GM12878 (cell line): Measurements from ENCODE around the gene SETD4. TPM values are rescaled to one million over a fixed set of nuclear protein-coding genes. Genes with fewer than 3 reads are reported as not detected.

ENCODE experiments used
- CHD1 ChIP-seq: IDR thresholded peaks from 2 replicates; pipeline ENCODE4 v1.6.1; 2012; ENCODE audit warnings: low read depth, low read length, improper control_type of control experiment
- CTCF ChIP-seq, 3 experiments: IDR thresholded peaks in 2 of 3; conservative IDR thresholded peaks in 1 of 3; 2 replicates each; pipeline ENCODE4 v1.5.1; 2011; ENCODE audit warnings: low read depth in 3 of 3, low read length in 3 of 3, mild to moderate bottlenecking in 3 of 3, control low read depth in 2 of 3, moderate library complexity in 2 of 3, inconsistent platforms in 1 of 3, mixed read lengths in 1 of 3; ENCODE audit not compliant: control insufficient read depth in 2 of 3, insufficient read depth in 1 of 3; ENCODE audit errors: extremely low read depth in 1 of 3
- FOS ChIP-seq: IDR thresholded peaks from 3 replicates; pipeline ENCODE4 v1.6.1; 2011; ENCODE audit warnings: borderline replicate concordance; ENCODE audit not compliant: insufficient read length; ENCODE audit errors: extremely low read depth
- IRF3 ChIP-seq: fragments of 450-650 bp; IDR thresholded peaks from 2 replicates; pipeline ENCODE4 v1.6.1; 2014; ENCODE audit warnings: mild to moderate bottlenecking
- LARP7 ChIP-seq: fragments of 450-650 bp; IDR thresholded peaks from 2 replicates; pipeline ENCODE4 v1.6.1; 2017; ENCODE audit warnings: mild to moderate bottlenecking
- MAX ChIP-seq: IDR thresholded peaks from 2 replicates; pipeline ENCODE4 v1.6.1; 2012; ENCODE audit warnings: low read depth, low read length, improper control_type of control experiment
- MTA2 ChIP-seq: fragments of 450-650 bp; IDR thresholded peaks from 2 replicates; pipeline ENCODE4 v1.6.1; 2016; ENCODE audit warnings: low read depth, mild to moderate bottlenecking, moderate library complexity
- MXI1 ChIP-seq: fragments of 150-350 bp; IDR thresholded peaks from 2 replicates; pipeline ENCODE4 v1.6.1; 2011; ENCODE audit warnings: low read depth, mild to moderate bottlenecking, inconsistent platforms, low read length, improper control_type of control experiment
- PML ChIP-seq: IDR thresholded peaks from 2 replicates; pipeline ENCODE4 v1.6.1; 2012; ENCODE audit warnings: low read length, inconsistent platforms
- ZBTB4 ChIP-seq: fragments of 450-650 bp; formaldehyde crosslinking; IDR thresholded peaks from 2 replicates; pipeline ENCODE4 v1.4.0; 2022; ENCODE audit warnings: mild to moderate bottlenecking, moderate library complexity
- ZBTB40 ChIP-seq: fragments of 450-650 bp; IDR thresholded peaks from 2 replicates; pipeline ENCODE4 v1.6.1; 2016; ENCODE audit warnings: mild to moderate bottlenecking, moderate library complexity, borderline replicate concordance
- ZNF207 ChIP-seq: fragments of 450-650 bp; IDR thresholded peaks from 2 replicates; pipeline ENCODE4 v1.6.1; 2014; ENCODE audit warnings: antibody characterized with exemption, mild to moderate bottlenecking, borderline replicate concordance
- ZNF687 ChIP-seq: fragments of 450-650 bp; IDR thresholded peaks from 2 replicates; pipeline ENCODE4 v1.6.1; 2017; ENCODE audit warnings: mild to moderate bottlenecking, moderate library complexity
- polyA plus RNA-seq, 11 experiments: library from polyadenylated mRNA; depleted of rRNA in 4 of 11; unstranded in 6 of 11; stranded (reverse) in 5 of 11; fragments of >200 nt; fragmentation: Nextera tagmentation in 4 of 11; fragmentation: Illumina TruSeq in 1 of 11; extraction: Ambion mirVana in 4 of 11; extraction: Trizol in 1 of 11; gene quantifications; 1 replicate in 1 of 11; 2 replicates in 10 of 11; pipeline versions ENCODE4 v1.2.1 to v1.2.3, GENCODE V29; 2011 to 2016; ENCODE audit warnings: inconsistent platforms in 2 of 11, missing spikeins in 2 of 11, low read depth in 1 of 11
- total RNA-seq, 4 experiments: library from RNA; depleted of rRNA in 3 of 4; stranded (reverse); fragments of >200 nt in 3 of 4; fragmentation: Illumina TruSeq in 1 of 4; extraction: Trizol in 1 of 4; gene quantifications; 2 replicates each; pipeline versions ENCODE4 v1.2.1 to v1.2.3, GENCODE V29; 2013 to 2021

The SETD4 gene
- total and polyA plus RNA-seq, 10 of the 15 experiments (the other 5 are each of a cell fraction or from before 2014, with no cell fraction given): 10.3 to 37.0 (median 18.6) TPM

- no peak for TF ChIP-seq ZBTB4
- no peak for TF ChIP-seq CHD1
- TF ChIP-seq MXI1: peak; percentile 95
- peak; percentile 55 for TF ChIP-seq LARP7
- peak; percentile 86 for TF ChIP-seq ZNF207
- peak; percentile 70; the same call in 1 of the 2 replicates for TF ChIP-seq PML
- TF ChIP-seq ZNF687: peak; percentile 67
- TF ChIP-seq IRF3: 0 out of 2 replicates have a peak, but pooled peaks have one; percentile 19
- no peak for TF ChIP-seq FOS
- TF ChIP-seq CTCF (IDR thresholded peaks at IDR 0.05 in 2 of 3, conservative IDR thresholded peaks at IDR 0.05 in 1 of 3; ENCODE audit: control insufficient read depth in 2 of 3, extremely low read depth in 1 of 3, insufficient read depth in 1 of 3, low read depth in 3 of 3, low read length in 3 of 3): no peak
- peak; percentile 92 for TF ChIP-seq ZBTB40
- TF ChIP-seq MAX: peak; percentile 60; the same call in 1 of the 2 replicates
- TF ChIP-seq MTA2: peak; percentile 44
These were observed at the start of gene SETD4 (continued) for GRCh38 chr21:36060159-36060921.
